Measurements from ENCODE around the gene CEP290.
A peak's percentile ranks its signal among the peaks of the same experiment; 100 is the strongest.
"Not testable (repeated sequence)": the region's sequence is repeated elsewhere in the genome, so short reads cannot be mapped to it uniquely, and the experiment has no call there.

CEP290 gene

DNA sequence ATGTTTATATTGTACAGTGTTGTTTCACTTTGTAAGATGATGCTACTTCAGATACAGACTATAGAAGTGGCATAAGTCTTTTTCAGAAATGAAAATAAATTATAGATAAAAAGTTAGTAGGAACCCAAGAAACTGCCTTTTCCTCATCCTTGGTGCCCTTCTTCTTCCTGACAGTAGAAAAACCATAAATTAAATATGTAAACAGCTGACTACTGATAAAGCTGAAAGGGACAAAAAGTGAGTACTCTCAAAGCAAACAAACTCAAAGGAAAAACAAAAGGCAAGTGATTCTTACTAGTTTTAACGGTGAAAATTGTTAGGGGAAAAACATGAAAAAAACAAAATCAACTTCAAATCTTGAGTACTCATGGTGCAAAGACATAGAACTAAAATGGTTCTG lies 104.1 kb downstream of the CEP290 start:
- no peak for DNase-seq

DNA sequence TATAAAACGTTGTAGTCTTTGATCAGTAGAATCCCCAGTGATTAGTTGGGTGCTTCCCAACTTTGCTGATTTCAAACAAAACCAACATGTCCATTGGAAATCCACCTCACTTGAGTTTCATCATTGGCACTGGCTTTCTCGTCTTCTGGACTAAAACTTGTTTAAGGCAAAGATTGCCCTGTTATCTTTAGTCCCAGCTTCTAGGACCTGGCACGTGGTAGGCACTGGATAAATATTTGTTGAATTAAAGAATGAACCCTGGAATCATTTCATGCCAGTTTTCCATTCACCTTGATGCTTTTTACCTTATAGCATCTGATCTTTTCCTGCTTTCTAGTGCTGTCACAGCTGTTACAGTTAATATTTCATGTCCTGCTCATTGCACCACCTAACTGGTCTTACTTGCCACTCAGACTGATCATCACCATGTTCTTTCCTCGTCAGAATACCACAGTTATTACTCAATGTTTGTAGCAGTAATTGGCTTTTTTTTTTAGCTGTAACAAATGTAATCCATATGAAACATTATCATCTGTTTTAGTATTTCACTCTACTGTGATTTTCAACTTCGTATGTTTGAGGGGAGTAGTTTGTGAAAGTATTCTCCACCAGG lies 105.4 kb downstream of the CEP290 start:
- no peak for DNase-seq

DNA sequence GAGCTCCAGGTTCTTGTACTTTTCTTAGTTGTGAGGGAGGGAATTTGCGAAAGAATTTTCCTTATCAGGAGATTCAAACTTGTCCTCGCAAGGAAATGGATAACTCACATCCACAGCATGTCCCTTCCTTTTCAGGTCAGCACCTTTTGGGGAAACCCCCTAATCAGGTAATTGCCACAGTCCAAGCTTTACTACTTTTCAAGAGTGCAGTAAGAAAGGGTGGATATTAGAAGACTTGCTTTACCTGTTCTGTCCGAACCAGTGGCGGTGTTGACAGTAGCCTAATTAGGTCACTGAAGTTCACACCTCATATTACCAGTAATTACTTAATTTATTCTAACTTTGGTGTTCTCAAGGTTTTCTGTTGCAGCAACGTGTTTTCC lies 106.0 kb downstream of the CEP290 start:
- no peak for DNase-seq

DNA sequence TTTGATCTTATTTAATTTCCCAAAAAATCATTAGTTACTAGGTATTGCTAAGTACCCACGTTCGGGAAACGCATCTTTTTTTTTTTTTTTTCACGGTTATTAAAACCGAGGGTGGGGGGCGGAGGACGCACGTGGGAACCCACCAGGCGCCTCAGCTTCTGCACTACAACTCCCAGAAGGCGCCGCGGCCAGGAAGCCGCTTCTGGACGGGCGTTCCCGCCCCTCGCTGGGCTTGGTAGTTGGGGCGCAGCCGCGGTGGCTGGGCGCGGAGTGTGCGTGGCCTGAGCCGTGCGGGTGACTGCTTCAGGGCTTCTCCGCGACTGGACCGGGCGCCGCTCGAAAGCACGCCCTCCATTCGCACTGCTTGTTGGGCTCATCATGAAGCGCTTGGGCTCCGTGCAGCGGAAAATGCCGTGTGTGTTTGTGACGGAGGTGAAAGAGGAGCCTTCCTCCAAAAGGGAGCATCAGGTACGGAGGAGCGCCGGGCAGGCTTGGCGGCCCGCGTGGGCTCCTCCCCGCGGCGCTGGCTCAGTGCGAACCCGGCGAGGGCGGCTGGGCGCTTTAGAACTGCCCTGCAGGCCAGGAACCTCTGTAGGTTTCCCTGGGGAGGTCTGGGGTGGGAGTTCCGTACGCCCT lies 106.5 kb downstream of the CEP290 start:
- DNase-seq: peak; percentile 89

DNA sequence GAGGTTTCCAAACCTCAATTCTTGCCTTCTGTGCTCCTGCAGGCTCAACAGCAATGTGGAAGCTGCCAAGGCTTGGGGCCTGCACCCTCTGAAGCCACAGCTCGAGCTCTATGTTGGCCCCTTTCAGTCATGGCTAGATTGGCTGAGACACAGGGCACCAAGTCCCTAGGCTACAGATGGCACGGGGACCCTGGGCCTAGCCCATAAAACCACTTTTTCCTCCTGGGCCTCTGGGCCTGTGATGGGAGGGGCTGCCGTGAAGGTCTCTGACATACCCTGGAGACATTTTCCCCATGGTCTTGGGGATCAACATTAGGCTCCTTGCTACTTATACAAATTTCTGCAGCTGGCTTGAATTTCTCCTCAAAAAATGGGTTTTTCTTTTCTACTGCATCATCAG lies 110.7 kb downstream of the CEP290 start:
- DNase-seq: not testable (repeated sequence)

DNA sequence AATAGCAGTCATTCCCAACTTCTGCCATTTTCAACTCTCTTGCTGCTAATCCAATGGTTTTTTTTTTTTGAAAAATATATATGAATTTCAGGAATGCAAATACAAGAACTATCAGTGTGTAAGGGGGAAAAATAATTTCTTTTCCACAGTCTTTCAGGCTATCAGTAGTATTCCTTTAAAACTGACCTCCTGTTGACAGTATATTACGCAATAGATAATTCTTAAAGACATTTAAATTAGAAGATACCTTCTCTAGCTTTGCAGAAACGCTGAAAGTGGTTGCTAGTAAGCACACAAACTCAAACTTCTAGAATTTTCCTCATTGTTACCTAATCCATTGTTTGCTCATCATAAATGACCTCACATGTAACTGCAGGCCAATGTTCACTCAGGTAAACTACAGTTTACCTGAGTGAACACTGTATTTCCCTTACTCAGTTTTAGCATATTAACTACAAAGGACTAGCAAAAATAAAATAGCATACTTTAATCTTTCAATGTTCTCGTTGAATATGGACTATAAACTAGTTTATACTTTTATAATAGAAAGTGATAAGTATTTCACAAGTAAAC lies 112.7 kb downstream of the CEP290 start, which contains the start of gene C12orf50:
Gene C12orf50 (minus strand): TSS at position 309 of the 573 bp plus-strand sequence. CDS start 2,439 bp downstream, outside the sequence.
- no peak for DNase-seq

DNA sequence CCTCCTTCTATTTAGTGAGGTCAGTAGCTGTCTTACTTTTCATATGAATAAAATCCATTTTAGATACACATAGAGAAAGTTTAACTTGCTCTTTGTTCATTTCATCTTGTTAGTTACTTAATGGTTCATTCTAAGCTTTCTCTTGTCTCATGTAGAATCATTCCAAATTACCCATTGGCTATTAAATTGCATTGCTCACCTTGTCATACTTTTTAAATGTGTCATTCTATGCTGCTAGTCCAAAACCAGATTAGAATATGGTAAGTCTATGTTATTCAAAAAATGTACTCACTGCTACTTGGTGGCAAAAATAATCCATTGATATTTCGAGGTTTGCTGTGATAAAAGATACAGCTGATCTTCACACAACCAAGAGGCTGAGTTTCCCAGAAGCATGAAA lies 115.7 kb downstream of the CEP290 start:
- no peak for DNase-seq

DNA sequence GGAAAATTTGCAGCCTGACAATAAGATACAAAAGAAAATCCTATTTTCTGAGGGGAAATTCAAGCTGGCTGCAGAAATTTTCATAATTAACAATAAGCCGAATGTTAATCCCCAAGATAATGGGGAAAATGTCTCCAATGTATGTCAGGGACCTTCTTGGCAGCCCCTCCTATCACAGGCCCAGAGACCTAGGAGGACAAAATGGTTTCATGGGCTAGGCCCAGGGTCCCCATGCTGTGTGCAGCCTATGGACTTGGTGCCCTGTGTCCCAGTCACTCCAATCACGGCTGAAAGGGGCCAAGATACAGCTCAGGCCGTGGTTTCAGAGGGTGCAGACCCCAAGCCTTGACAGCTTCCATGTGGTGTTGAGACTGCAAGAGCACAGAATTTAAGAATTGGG lies 123.9 kb downstream of the CEP290 start:
- no peak for DNase-seq

DNA sequence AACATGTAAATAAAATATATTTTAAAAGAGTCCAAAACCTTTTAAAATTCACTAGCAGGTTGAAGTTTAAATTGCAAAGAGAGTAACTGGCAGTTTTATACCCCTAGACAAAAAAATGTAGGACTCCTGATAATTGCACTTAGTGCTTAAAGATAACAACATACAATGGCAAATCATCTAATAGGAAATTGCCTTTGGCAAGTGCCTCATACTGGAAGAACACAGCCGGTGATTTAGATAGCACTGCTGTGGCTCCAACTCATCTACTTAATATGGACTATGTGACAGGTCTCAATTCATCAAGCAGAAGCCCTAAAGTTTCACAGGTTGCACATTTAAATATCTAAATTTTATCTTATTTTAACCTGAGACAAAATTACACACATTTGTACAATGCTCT lies 126.1 kb downstream of the CEP290 start:
- no peak for DNase-seq

DNA sequence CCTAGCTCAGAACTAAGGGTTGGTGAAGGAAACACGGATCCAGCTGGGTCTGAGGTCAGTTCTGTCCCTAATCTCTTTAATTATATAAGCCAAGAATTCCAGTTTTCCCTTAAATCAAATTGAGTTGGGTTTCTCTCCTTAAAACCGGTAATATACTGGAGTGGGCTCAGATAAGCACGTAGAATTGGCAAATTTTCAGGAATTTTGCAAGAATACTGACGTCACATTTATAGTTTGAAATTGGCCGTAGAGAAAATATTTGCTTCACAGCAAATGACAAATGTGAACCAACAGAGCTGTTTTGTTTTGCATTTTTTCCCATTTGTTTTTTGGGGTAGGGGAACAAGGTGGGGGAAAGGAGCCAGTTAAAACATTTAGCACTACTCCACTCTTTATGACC lies 130.1 kb downstream of the CEP290 start:
- no peak for DNase-seq

DNA sequence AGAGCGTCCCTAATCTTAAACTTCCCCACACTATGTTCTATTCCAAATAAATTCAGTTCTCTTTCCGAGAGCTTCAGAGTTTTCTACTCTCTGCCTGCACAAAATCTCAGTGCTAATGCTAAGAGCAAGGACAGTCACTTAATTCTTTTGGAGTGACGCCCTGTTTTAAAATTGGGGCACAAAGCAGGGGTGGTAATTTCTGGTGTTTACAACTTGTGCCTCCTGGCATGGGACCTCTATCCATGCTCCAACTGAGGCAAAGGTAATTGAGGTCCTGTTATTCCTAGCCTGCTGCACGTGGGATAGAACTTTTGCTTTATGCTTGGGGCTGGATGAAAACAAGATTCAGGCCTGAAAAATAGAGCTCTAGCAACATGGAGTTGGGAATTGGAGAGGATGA lies 135.5 kb downstream of the CEP290 start:
- DNase-seq: no peak

DNA sequence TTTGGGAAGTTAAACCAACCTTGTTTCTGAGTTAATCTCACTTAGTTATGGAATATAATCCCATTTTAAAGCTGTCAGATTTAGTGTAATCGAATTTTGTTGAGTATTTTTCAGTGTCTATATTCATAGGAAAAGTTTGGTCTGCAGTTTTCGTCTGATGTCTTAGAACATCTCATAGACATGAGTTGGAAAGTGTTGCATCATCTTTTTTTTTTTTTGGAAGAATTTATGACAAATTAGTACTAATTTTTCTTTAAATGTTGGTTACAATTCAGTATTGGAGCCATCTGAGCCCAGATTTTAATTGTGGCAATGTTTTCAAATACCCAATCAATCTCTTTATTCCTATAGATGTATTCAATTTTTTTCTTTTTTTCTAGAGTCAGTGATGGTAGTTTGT lies 140.6 kb downstream of the CEP290 start:
- DNase-seq: no peak
